Femur (tissue), 1 donor: ENCODE measurements around the gene CACNA2D4.

ENCODE experiments used
- DNase-seq: peaks from one replicate; pipeline ENCODE4 v3.0.0-alpha.2; 2017

CACNA2D4 gene

GRCh38 chr12:1917172-1918070 is 1.0 kb downstream of the CACNA2D4 start:
- no peak for DNase-seq

- DNase-seq, result peak; percentile 74
Measured at GRCh38 chr12:1916371-1917171, 1.9 kb downstream of the CACNA2D4 start.

GRCh38 chr12:1915082-1915968 is 3.1 kb downstream of the CACNA2D4 start:
- peak; percentile 28 for DNase-seq

GRCh38 chr12:1914114-1914911 is 4.1 kb downstream of the CACNA2D4 start:
- DNase-seq, result peak; percentile 7

DNA sequence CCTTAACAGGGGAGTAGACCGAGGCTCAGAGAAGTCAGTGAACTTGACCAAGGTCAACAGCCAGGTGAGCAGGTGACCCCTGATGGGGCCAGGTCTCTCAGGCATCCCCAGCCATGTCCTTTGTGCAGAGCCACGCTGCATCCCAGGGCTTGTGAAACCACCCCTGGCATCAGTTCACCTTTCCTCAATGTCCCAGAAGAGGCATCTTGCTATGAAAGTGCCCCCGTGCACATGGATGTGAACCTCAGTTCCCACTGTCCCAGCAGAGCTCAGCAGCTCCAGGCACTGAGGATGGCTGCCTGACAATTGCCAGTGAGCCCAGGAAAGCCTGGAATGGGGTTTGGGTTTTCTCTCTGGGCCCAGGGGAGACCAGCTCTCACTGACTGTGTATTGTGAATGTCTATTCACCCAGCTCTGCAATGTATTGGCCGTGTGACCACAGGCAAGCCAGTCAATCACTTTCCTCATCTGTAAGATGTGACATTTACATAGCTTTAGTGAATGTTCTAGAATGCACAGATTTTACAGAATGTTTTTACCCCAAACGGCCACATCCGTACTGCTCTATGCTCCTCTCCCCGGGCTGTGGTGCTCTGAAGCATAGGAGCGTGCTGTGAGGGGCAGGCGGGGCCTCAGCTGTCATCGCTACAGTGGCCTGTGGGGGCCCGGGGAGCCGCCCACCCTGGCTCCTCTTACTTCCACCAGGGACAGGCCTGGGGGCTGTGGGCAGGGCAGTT is 4.9 kb downstream of the CACNA2D4 start:
- peak; percentile 32 for DNase-seq

GRCh38 chr12:1912580-1913376 is 5.7 kb downstream of the CACNA2D4 start:
- peak; percentile 7 for DNase-seq

GRCh38 chr12:1911598-1912575 is 6.6 kb downstream of the CACNA2D4 start:
- DNase-seq, result peak; percentile 66

GRCh38 chr12:1910468-1910867 is 8.0 kb downstream of the CACNA2D4 start:
- no peak for DNase-seq

GRCh38 chr12:1908758-1909157 is 9.7 kb downstream of the CACNA2D4 start:
- no peak for DNase-seq

- DNase-seq, result peak; percentile 28
Measured at GRCh38 chr12:1907652-1908611, 10.5 kb downstream of the CACNA2D4 start.

DNA sequence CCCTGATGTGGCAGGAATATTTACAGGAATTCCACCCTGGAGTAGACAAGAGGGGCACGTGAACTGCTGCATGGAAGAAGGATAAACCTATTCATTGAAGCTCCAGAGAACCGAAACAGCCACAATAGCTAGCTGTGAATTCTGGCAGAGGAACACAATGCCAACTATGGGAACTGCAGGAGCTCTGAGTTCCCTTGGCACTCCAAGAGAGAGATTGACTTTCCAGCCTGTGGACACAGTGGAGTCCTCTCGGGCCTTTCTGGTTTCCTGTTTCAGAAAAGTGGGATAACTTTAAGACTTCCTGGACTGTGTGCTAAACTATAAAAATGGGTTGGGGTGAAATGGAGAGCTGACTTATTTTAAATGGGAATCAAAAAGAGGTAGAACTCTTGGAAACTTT is 11.9 kb downstream of the CACNA2D4 start:
- peak; percentile 9 for DNase-seq

- DNase-seq, result no peak
Measured at GRCh38 chr12:1904875-1905274, 13.6 kb downstream of the CACNA2D4 start.

DNA sequence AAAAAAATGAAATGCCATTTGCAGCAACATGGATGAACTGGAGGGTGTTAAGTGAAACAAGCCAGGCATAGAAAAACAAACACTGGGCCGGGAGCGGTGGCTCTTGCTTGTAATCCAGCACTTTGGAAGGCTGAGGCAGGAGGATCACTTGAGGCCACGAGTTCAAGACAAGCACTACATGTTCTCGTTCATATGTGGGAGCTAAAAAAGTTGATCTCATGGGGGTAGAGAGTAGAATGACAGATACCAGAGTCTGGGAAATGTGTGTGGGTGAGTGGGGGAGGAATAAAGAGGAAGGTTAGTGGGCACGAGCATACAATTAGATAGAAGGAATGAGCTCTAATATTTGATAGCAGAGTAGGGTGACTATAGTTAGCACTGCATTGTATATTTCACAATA is 21.5 kb downstream of the CACNA2D4 start:
- no peak for DNase-seq

DNA sequence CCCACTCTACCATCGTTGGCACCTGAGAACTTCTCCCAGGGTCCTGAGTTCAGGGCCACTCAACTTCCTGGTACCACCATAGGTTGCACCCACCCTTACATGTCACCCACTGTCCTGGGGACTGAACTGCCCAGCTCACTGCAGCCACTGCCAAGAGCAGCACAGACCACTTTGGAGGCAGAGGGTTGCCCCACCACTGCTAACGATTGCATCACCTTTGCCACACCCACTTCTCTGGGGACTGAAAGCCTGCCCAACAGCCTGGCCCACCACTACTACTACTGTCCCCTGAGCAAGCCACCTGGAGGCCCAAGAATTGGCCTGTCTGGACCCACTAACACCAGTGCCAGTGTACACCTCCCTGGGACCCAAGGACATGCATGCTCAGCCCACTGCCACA is 27.6 kb downstream of the CACNA2D4 start:
- DNase-seq, result no peak

- no peak for DNase-seq
Measured at GRCh38 chr12:1890119-1890703, 28.2 kb downstream of the CACNA2D4 start.

- DNase-seq, result no peak
Measured at GRCh38 chr12:1888923-1889322, 29.5 kb downstream of the CACNA2D4 start.

DNA sequence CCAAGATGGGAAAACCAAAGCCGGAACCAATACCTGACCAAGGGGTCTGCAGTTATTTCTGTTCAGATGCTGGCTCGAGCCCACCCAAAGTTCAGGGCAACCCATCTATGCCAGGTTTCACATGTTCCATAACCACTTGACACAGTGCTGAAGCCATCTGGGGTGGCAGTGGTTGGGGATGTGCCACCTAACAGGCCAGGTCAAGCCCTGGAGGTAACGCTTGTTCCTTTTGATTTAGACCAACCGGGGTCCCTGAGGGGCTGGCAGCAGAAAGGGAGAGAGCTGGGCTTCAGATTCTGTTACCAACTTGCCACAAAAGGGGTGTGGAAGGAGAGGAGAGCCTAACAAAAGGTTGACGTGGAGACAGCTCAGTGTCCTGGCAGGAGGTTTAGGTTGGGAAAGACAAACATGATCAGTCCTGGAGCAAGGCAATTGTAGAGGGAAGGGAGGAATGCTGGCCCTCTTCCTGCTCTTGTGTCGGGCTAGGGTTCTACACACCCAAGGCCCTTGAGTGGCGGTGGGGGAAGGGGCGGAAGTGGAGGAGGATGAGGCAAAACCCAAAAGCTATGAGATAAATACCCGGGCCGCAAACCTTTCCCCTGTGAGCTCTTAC is 31.9 kb downstream of the CACNA2D4 start:
- DNase-seq, result no peak
